ENCODE measurements around the gene KCTD5. TPM values are rescaled to one million over a fixed set of nuclear protein-coding genes. Genes with fewer than 3 reads are reported as not detected.

KCTD5 gene
- total RNA-seq, 1 experiment from 2014 or later = 27.8 TPM

- ATAC-seq (peak; percentile 5; the same call in 1 of the 2 replicates), DNase-seq (ENCODE audit: low spot score) (no peak)
- CTCF ChIA-PET = no interaction called here
- POLR2A ChIA-PET = no interaction called here
- TF ChIP-seq ZNF423 (CRISPR knock-in tag; IDR thresholded peaks at IDR 0.05) (no peak), ARID4B (CRISPR knock-in tag; IDR thresholded peaks at IDR 0.05; ENCODE audit: borderline replicate concordance) (no peak), GABPB1 (CRISPR knock-in tag; IDR thresholded peaks at IDR 0.05) (no peak), ZNF317 (CRISPR knock-in tag; IDR thresholded peaks at IDR 0.05; ENCODE audit: borderline replicate concordance, low read depth) (no peak), NFE2L1 (CRISPR knock-in tag; IDR thresholded peaks at IDR 0.05) (no peak), ESRRA (CRISPR knock-in tag; IDR thresholded peaks at IDR 0.05; ENCODE audit: borderline replicate concordance) (no peak), ZNF232 (CRISPR knock-in tag; IDR thresholded peaks at IDR 0.05) (no peak)
- Mint-ChIP-seq H3K36me3 (no peaks in the 10 kb centered on the region), H3K27ac (no peak overlapping the region), H3K4me1 (peaks cover 6% of the 10 kb centered on the region; the same call in 1 of the 2 replicates), H3K4me3 (peak overlapping the region; percentile 37), H3K9me3 (no peaks in the 10 kb centered on the region), H3K27me3 (ENCODE audit: low read depth) (no peaks in the 10 kb centered on the region)
Observed at GRCh38 chr16:2715064-2715463, 32.7 kb downstream of the KCTD5 start.

GRCh38 chr16:2715519-2715918 is 33.2 kb downstream of the KCTD5 start:
- Mint-ChIP-seq H3K27me3 (ENCODE audit: low read depth) (no peaks in the 10 kb centered on the region), H3K36me3 (no peaks in the 10 kb centered on the region), H3K9me3 (no peaks in the 10 kb centered on the region), H3K4me1 (peaks cover 6% of the 10 kb centered on the region; the same call in 1 of the 2 replicates), H3K27ac (no peak overlapping the region), H3K4me3 (no peak overlapping the region)
- ChIA-PET CTCF (no interaction called here), POLR2A (no interaction called here)
- peak; percentile 72 for DNase-seq (ENCODE audit: low spot score)
- peak; percentile 36 for ATAC-seq
- TF ChIP-seq E2F1 (CRISPR knock-in tag; IDR thresholded peaks at IDR 0.05) = 0 out of 2 replicates have a peak, but pooled peaks have one; percentile 23
- TF ChIP-seq MAX (CRISPR knock-in tag; IDR thresholded peaks at IDR 0.05) = peak; percentile 29; the same call in 1 of the 2 replicates
- peak; percentile 57; the same call in 1 of the 2 replicates for TF ChIP-seq TEAD4 (CRISPR knock-in tag; IDR thresholded peaks at IDR 0.05)
- peak; percentile 72; the same call in 1 of the 2 replicates for TF ChIP-seq ARID4B (CRISPR knock-in tag; IDR thresholded peaks at IDR 0.05; ENCODE audit: borderline replicate concordance)
- 0 out of 2 replicates have a peak, but pooled peaks have one; percentile 65 for TF ChIP-seq MYBL2 (CRISPR knock-in tag; IDR thresholded peaks at IDR 0.05)
- peak; percentile 82 for TF ChIP-seq CREB1 (CRISPR knock-in tag; IDR thresholded peaks at IDR 0.05)
- peak; percentile 64; the same call in 1 of the 2 replicates for TF ChIP-seq FOXK1 (CRISPR knock-in tag; IDR thresholded peaks at IDR 0.05)
- peak; percentile 18; the same call in 1 of the 2 replicates for TF ChIP-seq SMAD3 (CRISPR knock-in tag; IDR thresholded peaks at IDR 0.05; ENCODE audit: borderline replicate concordance)
- TF ChIP-seq PREB (CRISPR knock-in tag; IDR thresholded peaks at IDR 0.05; ENCODE audit: borderline replicate concordance) = no peak
- peak; percentile 46; the same call in 1 of the 2 replicates for TF ChIP-seq RELA (CRISPR knock-in tag; IDR thresholded peaks at IDR 0.05; ENCODE audit: borderline replicate concordance)
- peak; percentile 49; the same call in 1 of the 2 replicates for TF ChIP-seq ESRRA (CRISPR knock-in tag; IDR thresholded peaks at IDR 0.05; ENCODE audit: borderline replicate concordance)
- no peak for TF ChIP-seq SMAD4 (CRISPR knock-in tag; IDR thresholded peaks at IDR 0.05)
- TF ChIP-seq ZNF232 (CRISPR knock-in tag; IDR thresholded peaks at IDR 0.05) = 0 out of 2 replicates have a peak, but pooled peaks have one; percentile 72
- no peak for TF ChIP-seq ZMAT4 (CRISPR knock-in tag; IDR thresholded peaks at IDR 0.05)
- no peak for TF ChIP-seq JAZF1 (CRISPR knock-in tag; IDR thresholded peaks at IDR 0.05)
